ENCODE results near the gene HSPB3.
"Not testable (repeated sequence)": the region's sequence is repeated elsewhere in the genome, so short reads cannot be mapped to it uniquely, and the experiment has no call there.

HSPB3 gene

GRCh38 chr5:54471398-54471797, 15.9 kb downstream of the HSPB3 start:
- H3K27me3 Mint-ChIP-seq (ENCODE audit: low read depth): peaks cover 2% of the 10 kb centered on the region

GRCh38 chr5:54476682-54477081, 21.2 kb downstream of the HSPB3 start:
- Mint-ChIP-seq H3K9me3 (no peaks in the 10 kb centered on the region), H3K4me3 (no peak overlapping the region), H3K27me3 (ENCODE audit: low read depth) (peaks cover 10% of the 10 kb centered on the region), H3K36me3 (ENCODE audit: low read depth) (no peaks in the 10 kb centered on the region), H3K4me1 (ENCODE audit: low read depth) (no peaks in the 10 kb centered on the region), H3K27ac (no peak overlapping the region)

More at GRCh38 chr5:54471398-54471797, 15.9 kb downstream of the HSPB3 start:
- Mint-ChIP-seq H3K36me3 (ENCODE audit: low read depth) (no peaks in the 10 kb centered on the region), H3K27ac (no peak overlapping the region), H3K4me1 (ENCODE audit: low read depth) (peaks cover 8% of the 10 kb centered on the region), H3K4me3 (no peak overlapping the region), H3K9me3 (no peaks in the 10 kb centered on the region)

- Mint-ChIP-seq H3K27ac (no peak overlapping the region), H3K36me3 (ENCODE audit: low read depth) (no peaks in the 10 kb centered on the region), H3K9me3 (no peaks in the 10 kb centered on the region), H3K27me3 (ENCODE audit: low read depth) (peaks cover 10% of the 10 kb centered on the region), H3K4me3 (no peak overlapping the region), H3K4me1 (ENCODE audit: low read depth) (no peaks in the 10 kb centered on the region)
Observed at GRCh38 chr5:54477941-54478478, 22.5 kb downstream of the HSPB3 start.

GRCh38 chr5:54480296-54480695, 24.8 kb downstream of the HSPB3 start:
- Mint-ChIP-seq H3K27me3 (ENCODE audit: low read depth) (peaks cover 20% of the 10 kb centered on the region), H3K27ac (no peak overlapping the region), H3K4me3 (no peak overlapping the region), H3K9me3 (no peaks in the 10 kb centered on the region), H3K36me3 (ENCODE audit: low read depth) (no peaks in the 10 kb centered on the region), H3K4me1 (ENCODE audit: low read depth) (no peaks in the 10 kb centered on the region)

- no peaks in the 10 kb centered on the region for H3K36me3 Mint-ChIP-seq (ENCODE audit: low read depth)
- H3K9me3 Mint-ChIP-seq: no peaks in the 10 kb centered on the region
- no peaks in the 10 kb centered on the region for H3K4me1 Mint-ChIP-seq (ENCODE audit: low read depth)
- H3K4me3 Mint-ChIP-seq: no peak overlapping the region
- peaks cover 27% of the 10 kb centered on the region for H3K27me3 Mint-ChIP-seq (ENCODE audit: low read depth)
- H3K27ac Mint-ChIP-seq: no peak overlapping the region
Observed at GRCh38 chr5:54484219-54484894, 28.9 kb downstream of the HSPB3 start.

- H3K27ac Mint-ChIP-seq; H3K9me3 Mint-ChIP-seq; H3K4me1 Mint-ChIP-seq (ENCODE audit: low read depth); H3K36me3 Mint-ChIP-seq (ENCODE audit: low read depth); H3K4me3 Mint-ChIP-seq: not testable (repeated sequence)
- H3K27me3 Mint-ChIP-seq (ENCODE audit: low read depth): peaks cover 23% of the 10 kb centered on the region
Observed at GRCh38 chr5:54485659-54486058, 30.2 kb downstream of the HSPB3 start.

GRCh38 chr5:54489648-54489979, 34.1 kb downstream of the HSPB3 start:
- H3K4me3 Mint-ChIP-seq; H3K36me3 Mint-ChIP-seq (ENCODE audit: low read depth); H3K9me3 Mint-ChIP-seq; H3K27ac Mint-ChIP-seq; H3K4me1 Mint-ChIP-seq (ENCODE audit: low read depth): not testable (repeated sequence)
- peaks cover 24% of the 10 kb centered on the region for H3K27me3 Mint-ChIP-seq (ENCODE audit: low read depth)

GRCh38 chr5:54491326-54491725, 35.8 kb downstream of the HSPB3 start:
- Mint-ChIP-seq H3K4me1 (ENCODE audit: low read depth) (no peaks in the 10 kb centered on the region), H3K9me3 (no peaks in the 10 kb centered on the region), H3K27ac (no peak overlapping the region), H3K4me3 (no peak overlapping the region), H3K36me3 (ENCODE audit: low read depth) (no peaks in the 10 kb centered on the region), H3K27me3 (ENCODE audit: low read depth) (peaks cover 18% of the 10 kb centered on the region)

GRCh38 chr5:54492178-54492577, 36.7 kb downstream of the HSPB3 start:
- no peaks in the 10 kb centered on the region for H3K36me3 Mint-ChIP-seq (ENCODE audit: low read depth)
- H3K27me3 Mint-ChIP-seq (ENCODE audit: low read depth): peaks cover 23% of the 10 kb centered on the region
- H3K9me3 Mint-ChIP-seq: no peaks in the 10 kb centered on the region
- no peaks in the 10 kb centered on the region for H3K4me1 Mint-ChIP-seq (ENCODE audit: low read depth)
- no peak overlapping the region for H3K4me3 Mint-ChIP-seq
- H3K27ac Mint-ChIP-seq: no peak overlapping the region

- no peaks in the 10 kb centered on the region for H3K4me1 Mint-ChIP-seq (ENCODE audit: low read depth)
- H3K9me3 Mint-ChIP-seq: peaks cover 5% of the 10 kb centered on the region
- no peaks in the 10 kb centered on the region for H3K36me3 Mint-ChIP-seq (ENCODE audit: low read depth)
- no peak overlapping the region for H3K4me3 Mint-ChIP-seq
- no peak overlapping the region for H3K27ac Mint-ChIP-seq
- peaks cover 31% of the 10 kb centered on the region for H3K27me3 Mint-ChIP-seq (ENCODE audit: low read depth)
Observed at GRCh38 chr5:54495027-54495426, 39.5 kb downstream of the HSPB3 start.

All from T-helper 1 cell treated with Interleukin-12 subunit alpha and Interleukin-12 subunit beta and Interleukin-4 antibody, amounts not matched to agents 30 μg/mL and 1 μg/mL, for 36 hours (primary cell).